HEK293 (cell line): ENCODE results near the gene IGF2R.

Source experiments
- CTCF ChIA-PET: fragments of 350-600 bp; formaldehyde crosslinking; extraction: SDS; loops from one replicate; lab custom pipeline; 2021; ENCODE audit warnings: antibody characterized with exemption; lab: Yijun Ruan, JAX
- POLR2A ChIA-PET: fragments of 300-600 bp; formaldehyde crosslinking; extraction: SDS; loops from one replicate; lab custom pipeline; 2020; ENCODE audit warnings: antibody characterized with exemption, inconsistent platforms; lab: Yijun Ruan, JAX
- H3K27ac ChIP-seq: fragments of 200-500 bp; sonication (Bioruptor generic); 2 replicates; pipeline ENCODE4 v1.5.1; 2014; ENCODE audit warnings: low read depth, low read length, control low read depth, inconsistent platforms; ENCODE audit errors: extremely low read depth
- H3K36me3 ChIP-seq, 2 experiments: fragments of 200-500 bp in 1 of 2; sonication (Bioruptor generic) in 1 of 2; 1 replicate in 1 of 2; 2 replicates in 1 of 2; pipeline ENCODE4 v1.5.1; 2014 to 2017; ENCODE audit warnings: inconsistent platforms in 2 of 2, low read length in 2 of 2; ENCODE audit not compliant: control insufficient read depth in 2 of 2, insufficient read depth in 1 of 2
- H3K4me1 ChIP-seq: fragments of 200-500 bp; sonication (Bioruptor generic); 2 replicates; pipeline ENCODE4 v1.5.1; 2014; ENCODE audit warnings: mild to moderate bottlenecking, low read length, inconsistent platforms; ENCODE audit not compliant: control insufficient read depth, insufficient read depth
- H3K4me3 ChIP-seq: 2 replicates; pipeline ENCODE4 v1.5.1; 2011; ENCODE audit warnings: low read depth, mild to moderate bottlenecking, control low read depth, low read length, moderate library complexity
- H3K9me3 ChIP-seq: fragments of 200-500 bp; sonication (Bioruptor generic); 2 replicates; pipeline ENCODE4 v1.5.1; 2014; ENCODE audit warnings: low read depth, low read length, inconsistent platforms; ENCODE audit not compliant: control insufficient read depth, insufficient read depth
- ATF2 ChIP-seq: fragments of 450-650 bp; formaldehyde crosslinking; IDR thresholded peaks from 2 replicates; pipeline ENCODE4 v1.5.1; 2016; ENCODE audit warnings: missing biosample characterization, missing genetic modification characterization, low read depth
- BCL11B ChIP-seq: fragments of 450-650 bp; formaldehyde crosslinking; IDR thresholded peaks from 2 replicates; pipeline ENCODE4 v1.5.1; 2016; ENCODE audit warnings: low read depth, missing biosample characterization, missing genetic modification characterization
- IKZF3 ChIP-seq: fragments of 450-650 bp; IDR thresholded peaks from 2 replicates; pipeline ENCODE4 v1.5.0; 2018; ENCODE audit warnings: missing biosample characterization, mild to moderate bottlenecking, missing genetic modification characterization, moderate library complexity
- KLF1 ChIP-seq: fragments of 450-650 bp; formaldehyde crosslinking; IDR thresholded peaks from 2 replicates; pipeline ENCODE4 v1.5.1; 2016; ENCODE audit warnings: missing biosample characterization, missing genetic modification characterization
- PRDM2 ChIP-seq: fragments of 450-650 bp; formaldehyde crosslinking; IDR thresholded peaks from 2 replicates; pipeline ENCODE4 v1.5.1; 2016; ENCODE audit warnings: missing biosample characterization, missing genetic modification characterization, borderline replicate concordance
- ZBTB1 ChIP-seq: fragments of 450-650 bp; formaldehyde crosslinking; IDR thresholded peaks from 2 replicates; pipeline ENCODE4 v1.5.1; 2016; ENCODE audit warnings: missing biosample characterization, missing genetic modification characterization
- ZBTB17 ChIP-seq: fragments of 450-650 bp; formaldehyde crosslinking; IDR thresholded peaks from 2 replicates; pipeline ENCODE4 v1.5.1; 2016; ENCODE audit warnings: missing biosample characterization, missing genetic modification characterization
- ZNF112 ChIP-seq: fragments of 450-650 bp; formaldehyde crosslinking; IDR thresholded peaks from 2 replicates; pipeline ENCODE4 v1.5.0; 2017; ENCODE audit warnings: missing biosample characterization, missing genetic modification characterization
- ZNF132 ChIP-seq: fragments of 450-650 bp; formaldehyde crosslinking; IDR thresholded peaks from 2 replicates; pipeline ENCODE4 v1.5.1; 2017; ENCODE audit warnings: missing biosample characterization, missing genetic modification characterization, borderline replicate concordance
- ZNF138 ChIP-seq: fragments of 450-650 bp; formaldehyde crosslinking; IDR thresholded peaks from 2 replicates; pipeline ENCODE4 v1.5.1; 2016; ENCODE audit warnings: missing biosample characterization, missing genetic modification characterization, borderline replicate concordance
- ZNF146 ChIP-seq: fragments of 450-650 bp; formaldehyde crosslinking; IDR thresholded peaks from 2 replicates; pipeline ENCODE4 v1.5.1; 2016; ENCODE audit warnings: missing biosample characterization, missing genetic modification characterization
- ZNF16 ChIP-seq: fragments of 450-650 bp; formaldehyde crosslinking; IDR thresholded peaks from 2 replicates; pipeline ENCODE4 v1.5.1; 2016; ENCODE audit warnings: low read depth, missing biosample characterization, missing genetic modification characterization
- ZNF169 ChIP-seq: fragments of 450-650 bp; formaldehyde crosslinking; IDR thresholded peaks from 2 replicates; pipeline ENCODE4 v1.5.1; 2016; ENCODE audit warnings: missing biosample characterization, missing genetic modification characterization
- ZNF266 ChIP-seq: fragments of 450-650 bp; formaldehyde crosslinking; IDR thresholded peaks from 2 replicates; pipeline ENCODE4 v1.5.1; 2016; ENCODE audit warnings: missing biosample characterization, missing genetic modification characterization, low read depth
- ZNF280C ChIP-seq: fragments of 450-650 bp; formaldehyde crosslinking; IDR thresholded peaks from 2 replicates; pipeline ENCODE4 v1.5.1; 2016; ENCODE audit warnings: missing biosample characterization, missing genetic modification characterization
- ZNF362 ChIP-seq: fragments of 450-650 bp; formaldehyde crosslinking; IDR thresholded peaks from 2 replicates; pipeline ENCODE4 v1.5.1; 2016; ENCODE audit warnings: missing biosample characterization, missing genetic modification characterization
- ZNF416 ChIP-seq: fragments of 450-650 bp; formaldehyde crosslinking; IDR thresholded peaks from 2 replicates; pipeline ENCODE4 v1.5.1; 2016; ENCODE audit warnings: missing biosample characterization, missing genetic modification characterization
- ZNF433 ChIP-seq: fragments of 450-650 bp; formaldehyde crosslinking; IDR thresholded peaks from 2 replicates; pipeline ENCODE4 v1.5.1; 2016; ENCODE audit warnings: missing biosample characterization, missing genetic modification characterization, low read depth
- ZNF501 ChIP-seq: fragments of 450-650 bp; formaldehyde crosslinking; IDR thresholded peaks from 2 replicates; pipeline ENCODE4 v1.5.1; 2016; ENCODE audit warnings: missing biosample characterization, missing genetic modification characterization
- ZNF623 ChIP-seq: fragments of 450-650 bp; formaldehyde crosslinking; IDR thresholded peaks from 2 replicates; pipeline ENCODE4 v1.5.1; 2016; ENCODE audit warnings: missing biosample characterization, missing genetic modification characterization
- ZNF701 ChIP-seq: fragments of 450-650 bp; formaldehyde crosslinking; IDR thresholded peaks from 2 replicates; pipeline ENCODE4 v1.5.1; 2016; ENCODE audit warnings: missing biosample characterization, missing genetic modification characterization
- ZNF76 ChIP-seq: fragments of 450-650 bp; formaldehyde crosslinking; IDR thresholded peaks from 2 replicates; pipeline ENCODE4; 2016; ENCODE audit warnings: low read depth, missing biosample characterization, missing genetic modification characterization, borderline replicate concordance
- ZNF777 ChIP-seq: fragments of 450-650 bp; formaldehyde crosslinking; IDR thresholded peaks from 2 replicates; pipeline ENCODE4 v1.5.1; 2017; ENCODE audit warnings: missing biosample characterization, missing genetic modification characterization, borderline replicate concordance
- ZNF785 ChIP-seq: fragments of 450-650 bp; formaldehyde crosslinking; IDR thresholded peaks from 2 replicates; pipeline ENCODE4 v1.5.1; 2016; ENCODE audit warnings: missing biosample characterization, missing genetic modification characterization
- ZNF837 ChIP-seq: fragments of 450-650 bp; formaldehyde crosslinking; IDR thresholded peaks from 2 replicates; pipeline ENCODE4 v1.5.1; 2016; ENCODE audit warnings: missing biosample characterization, missing genetic modification characterization
- ZSCAN30 ChIP-seq: fragments of 450-650 bp; IDR thresholded peaks from 2 replicates; pipeline ENCODE4 v1.5.1; 2018; ENCODE audit warnings: missing biosample characterization, mild to moderate bottlenecking, missing genetic modification characterization, moderate library complexity

IGF2R gene

GRCh38 chr6:160093061-160093460 lies 124.2 kb downstream of the IGF2R start:
- ChIA-PET POLR2A (no interaction called here), CTCF (interaction anchor here (1.4 kb wide), 1 partner anchor 20 kb away, joined by 4 read pairs; no protein-coding TSS in a partner anchor)
- TF ChIP-seq ZNF76 (tag by site-specific recombination), result no peak
- no peak for TF ChIP-seq ZBTB1 (tag by site-specific recombination)
- no peak for TF ChIP-seq ZNF433
- no peak for TF ChIP-seq ZNF16 (tag by site-specific recombination)
- no peak for TF ChIP-seq IKZF3
- TF ChIP-seq ZNF362 (tag by site-specific recombination), result no peak
- no peak for TF ChIP-seq ZNF112 (tag by site-specific recombination)
- TF ChIP-seq ZBTB17 (tag by site-specific recombination), result no peak
- no peak for TF ChIP-seq ZNF138 (tag by site-specific recombination)
- no peak for TF ChIP-seq ZNF777
- TF ChIP-seq PRDM2 (tag by site-specific recombination), result no peak
- no peak for TF ChIP-seq ZNF416 (tag by site-specific recombination)
- TF ChIP-seq, all 188 proteins: peak for 0
- H3K27ac ChIP-seq, result no peak overlapping the region
- H3K9me3 ChIP-seq, result no peaks in the 10 kb centered on the region
- H3K4me3 ChIP-seq, result no peak overlapping the region
- peaks cover 7 to 97% of the 10 kb centered on the region in 2 experiments; a peak in 2 of 3 replicates for H3K36me3 ChIP-seq
- H3K4me1 ChIP-seq, result no peaks in the 10 kb centered on the region

- H3K4me3 ChIP-seq, result no peak overlapping the region
- no peak overlapping the region for H3K27ac ChIP-seq
- no peak for TF ChIP-seq ZNF701
- TF ChIP-seq ZNF169 (tag by site-specific recombination), result no peak
- no peak for TF ChIP-seq ZNF623 (tag by site-specific recombination)
- TF ChIP-seq ZNF501 (tag by site-specific recombination), result no peak
- no peak for TF ChIP-seq ZNF785
- TF ChIP-seq KLF1 (tag by site-specific recombination), result no peak
- no peak for TF ChIP-seq ZNF266 (tag by site-specific recombination)
- no peak for TF ChIP-seq ZNF837 (tag by site-specific recombination)
- no peak for TF ChIP-seq ZNF132 (tag by site-specific recombination)
- no peak for TF ChIP-seq ZNF280C (tag by site-specific recombination)
- no peak for TF ChIP-seq ZSCAN30 (tag by site-specific recombination)
- no peak for TF ChIP-seq BCL11B (tag by site-specific recombination)
- no peak for TF ChIP-seq ZNF146
- no peak for TF ChIP-seq ATF2
- TF ChIP-seq, all 188 proteins: peak for 0
- Histone ChIP-seq H3K36me3 (peaks cover 5 to 97% of the 10 kb centered on the region in 2 experiments; a peak in 2 of 3 replicates), H3K9me3 (no peaks in the 10 kb centered on the region), H3K4me1 (no peaks in the 10 kb centered on the region)
- POLR2A ChIA-PET, result no interaction called here
- CTCF ChIA-PET, result interaction anchor here (1.2 to 1.4 kb wide), 2 partner anchors 21 to 44 kb away, joined by 3 to 4 read pairs; no protein-coding TSS in a partner anchor
These were observed 125.1 kb downstream of the IGF2R start for GRCh38 chr6:160093946-160094345.
